ENCODE measurements around the gene TMPRSS6.

TMPRSS6 gene

GRCh38 chr22:37109242-37109917 is at the start of gene TMPRSS6:
Gene TMPRSS6, minus strand, starts transcription at chr22:37109713. Its CDS starts 6,296 bp downstream, at chr22:37103417.
- DNase-seq (ENCODE audit: low spot score): no peak
- FAIRE-seq: no peak

- FAIRE-seq (no peak), DNase-seq (ENCODE audit: low spot score) (no peak)
These were observed 49.4 kb upstream of the TMPRSS6 start for GRCh38 chr22:37158963-37159290.

- DNase-seq (ENCODE audit: low spot score) (peak; percentile 25), FAIRE-seq (no peak)
These were observed 48.2 kb upstream of the TMPRSS6 start for GRCh38 chr22:37157516-37158285.

GRCh38 chr22:37156686-37157435 is 47.3 kb upstream of the TMPRSS6 start:
- no peak for FAIRE-seq

GRCh38 chr22:37155971-37156370 is 46.5 kb upstream of the TMPRSS6 start:
- no peak for FAIRE-seq

More at GRCh38 chr22:37156686-37157435, 47.3 kb upstream of the TMPRSS6 start:
- DNase-seq (ENCODE audit: low spot score): no peak

GRCh38 chr22:37154925-37155712 is 45.6 kb upstream of the TMPRSS6 start:
- no peak for DNase-seq (ENCODE audit: low spot score)
- FAIRE-seq: no peak

More at GRCh38 chr22:37155971-37156370, 46.5 kb upstream of the TMPRSS6 start:
- DNase-seq (ENCODE audit: low spot score): no peak

- no peak for FAIRE-seq
These were observed 44.4 kb upstream of the TMPRSS6 start for GRCh38 chr22:37153901-37154300.

GRCh38 chr22:37151401-37151800 is 41.9 kb upstream of the TMPRSS6 start:
- no peak for DNase-seq (ENCODE audit: low spot score)
- FAIRE-seq: no peak

More at GRCh38 chr22:37153901-37154300, 44.4 kb upstream of the TMPRSS6 start:
- no peak for DNase-seq (ENCODE audit: low spot score)

- FAIRE-seq (no peak), DNase-seq (ENCODE audit: low spot score) (no peak)
These were observed 41.2 kb upstream of the TMPRSS6 start for GRCh38 chr22:37150701-37151100.

GRCh38 chr22:37148742-37149665 is 39.5 kb upstream of the TMPRSS6 start:
- DNase-seq (ENCODE audit: low spot score) (no peak), FAIRE-seq (no peak)

- no peak for FAIRE-seq
- no peak for DNase-seq (ENCODE audit: low spot score)
These were observed 38.6 kb upstream of the TMPRSS6 start for GRCh38 chr22:37148031-37148651.

GRCh38 chr22:37147186-37147990 is 37.9 kb upstream of the TMPRSS6 start:
- DNase-seq (ENCODE audit: low spot score) (no peak), FAIRE-seq (no peak)

- no peak for FAIRE-seq
- no peak for DNase-seq (ENCODE audit: low spot score)
These were observed 37.1 kb upstream of the TMPRSS6 start for GRCh38 chr22:37146507-37147180.

GRCh38 chr22:37146051-37146385 is 36.5 kb upstream of the TMPRSS6 start:
- no peak for FAIRE-seq
- no peak for DNase-seq (ENCODE audit: low spot score)

GRCh38 chr22:37145180-37146050 is 35.9 kb upstream of the TMPRSS6 start:
- FAIRE-seq: no peak

GRCh38 chr22:37144180-37144554 is 34.7 kb upstream of the TMPRSS6 start:
- FAIRE-seq: no peak

More at GRCh38 chr22:37145180-37146050, 35.9 kb upstream of the TMPRSS6 start:
- no peak for DNase-seq (ENCODE audit: low spot score)

GRCh38 chr22:37141971-37142370 is 32.5 kb upstream of the TMPRSS6 start:
- no peak for FAIRE-seq

More at GRCh38 chr22:37144180-37144554, 34.7 kb upstream of the TMPRSS6 start:
- DNase-seq (ENCODE audit: low spot score): no peak

More at GRCh38 chr22:37141971-37142370, 32.5 kb upstream of the TMPRSS6 start:
- DNase-seq (ENCODE audit: low spot score): no peak

Data from RCC 7860 (cell line).